ENCODE results near the gene MKKS.
A peak's percentile ranks its signal among the peaks of the same experiment; 100 is the strongest.

Gene MKKS

DNA sequence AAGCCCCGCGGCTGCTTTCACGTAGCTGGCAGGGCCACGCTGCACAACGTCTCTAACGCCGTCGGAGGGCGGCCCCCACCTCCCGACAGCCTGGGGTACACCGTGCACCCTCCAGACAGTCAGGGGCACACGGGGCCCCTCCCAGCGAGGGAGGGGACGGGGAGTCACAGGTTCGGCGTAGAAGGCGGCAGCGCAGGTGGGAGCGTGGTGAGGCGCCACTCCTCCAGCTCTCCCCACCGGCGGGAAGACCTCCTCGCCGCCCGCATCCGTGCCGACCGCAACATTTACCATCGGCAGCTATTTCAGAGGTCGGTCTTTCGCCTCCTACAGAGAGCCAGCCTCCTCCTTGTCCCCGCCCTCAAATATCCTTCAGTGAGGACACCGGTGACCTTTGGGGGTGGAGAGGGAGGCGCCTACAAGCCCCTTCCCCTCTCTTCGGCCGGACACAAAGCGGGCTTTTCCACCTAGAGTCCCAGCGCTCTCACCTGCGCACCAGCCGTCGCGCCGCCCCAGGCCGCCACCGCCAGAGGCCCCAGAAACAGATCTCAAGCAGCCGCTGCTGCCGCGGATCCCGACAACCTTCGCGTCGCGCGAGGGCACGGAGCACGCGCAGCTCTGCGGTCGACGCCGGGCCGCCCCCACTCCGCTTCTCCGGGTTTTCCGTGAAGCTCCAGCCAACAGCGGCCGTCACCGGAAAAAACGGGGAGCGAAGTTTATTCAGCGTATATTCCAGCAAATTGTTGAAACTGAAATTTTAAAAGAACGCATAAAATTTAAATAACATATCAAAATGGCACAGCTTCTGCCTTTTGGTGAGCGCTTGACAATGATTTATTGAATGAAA, at the start of gene MKKS:
TSS of gene MKKS (minus strand) at position 600 of the 844 bp plus-strand sequence. CDS start 20,708 bp downstream, outside the sequence.
- peak; percentile 44 for DNase-seq

DNA sequence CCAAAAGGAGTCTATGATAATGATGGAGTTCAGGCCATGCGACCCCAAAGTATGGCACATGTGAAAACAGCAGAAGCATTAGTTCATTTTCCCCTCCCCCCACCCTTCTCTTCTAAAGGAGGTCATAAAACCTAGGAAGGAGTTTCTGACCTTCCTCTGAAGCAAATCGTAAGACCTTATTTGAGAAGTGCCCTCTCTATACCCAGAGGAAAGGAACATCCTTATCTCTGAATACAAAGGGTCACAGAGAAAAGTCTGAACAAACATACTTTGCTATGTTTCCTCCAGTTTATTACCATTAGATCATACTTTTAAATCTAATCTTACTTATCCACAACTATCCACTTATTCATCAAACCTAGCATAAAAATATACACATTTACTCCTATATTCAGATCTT, 49.7 kb upstream of the MKKS start:
- no peak for DNase-seq

DNA sequence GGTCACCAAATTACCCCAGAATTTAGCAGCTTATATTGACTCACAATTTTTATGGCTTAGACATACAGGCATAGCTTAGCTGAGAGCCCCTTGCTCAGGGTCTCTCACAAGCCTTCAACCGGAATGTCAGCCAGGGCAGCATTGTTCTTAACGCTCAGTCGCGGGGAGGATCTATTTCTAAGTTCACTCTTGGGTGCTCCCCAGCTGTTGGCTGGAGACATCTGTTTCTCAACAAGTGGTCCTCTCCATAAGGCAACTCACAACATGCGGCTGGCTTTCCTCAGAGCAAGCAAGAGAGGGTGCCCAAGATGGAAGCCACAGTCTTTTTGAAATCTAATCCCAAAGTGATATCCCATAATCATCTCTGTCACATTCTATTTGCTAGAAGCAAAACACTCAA, 47.7 kb upstream of the MKKS start:
- DNase-seq, result no peak

DNA sequence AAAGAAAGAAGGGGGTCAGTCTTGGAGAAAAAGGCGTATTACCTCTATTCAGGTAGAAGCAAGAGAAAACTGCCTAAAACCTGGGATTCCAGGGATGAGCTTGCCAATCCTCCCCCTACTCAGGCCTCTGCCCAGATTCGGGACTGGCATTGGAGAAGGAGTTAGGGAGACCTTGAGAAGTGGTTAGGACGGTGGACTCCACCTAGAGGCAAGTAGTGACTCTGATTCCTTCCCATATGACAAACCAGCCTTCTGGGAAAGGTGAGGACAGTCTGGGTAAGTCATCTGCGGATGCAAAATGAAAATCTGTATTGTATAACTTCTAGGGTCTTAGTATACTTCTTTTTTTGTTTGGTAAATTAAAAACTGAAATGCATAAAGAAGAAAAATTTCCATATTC, 44.9 kb upstream of the MKKS start:
- no peak for DNase-seq

DNA sequence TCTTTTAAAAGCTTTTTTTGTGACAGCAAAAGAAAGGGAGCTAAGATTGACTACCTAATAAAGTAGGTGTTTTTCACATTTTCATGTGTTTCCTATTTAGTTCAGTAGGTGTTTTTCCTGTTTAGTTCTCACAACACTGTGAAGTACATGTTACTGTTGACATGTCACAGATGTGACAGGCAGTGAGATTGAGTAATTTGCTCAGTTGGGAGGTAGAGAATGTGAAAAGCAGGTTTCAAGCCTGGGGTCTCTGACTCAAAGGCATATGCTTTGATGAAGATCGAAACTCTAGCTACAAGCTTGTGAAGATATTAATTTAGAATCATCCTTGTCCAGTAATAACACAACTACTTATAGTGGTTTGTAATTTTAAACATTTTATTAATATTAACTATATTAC, 44.2 kb upstream of the MKKS start:
- no peak for DNase-seq

DNA sequence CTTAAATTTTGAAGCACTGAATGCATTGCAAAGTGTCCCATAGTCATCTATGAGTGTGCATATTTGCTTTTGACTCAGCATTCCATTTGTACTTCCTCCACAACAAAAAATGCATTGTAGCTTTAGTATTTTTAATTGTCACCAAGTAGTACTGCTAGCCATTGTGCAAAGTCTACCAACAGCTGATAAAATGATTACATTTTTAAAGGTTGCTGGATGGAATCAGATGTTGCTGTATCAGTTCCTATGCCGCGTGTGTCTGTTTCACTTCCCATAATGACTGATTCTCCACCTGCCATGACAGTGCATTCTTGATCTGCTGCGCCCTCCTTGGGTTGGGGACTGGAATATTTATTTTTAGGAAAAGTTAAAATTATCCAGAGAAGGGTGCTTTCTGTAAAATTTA, 42.3 kb upstream of the MKKS start:
- DNase-seq, result no peak

DNA sequence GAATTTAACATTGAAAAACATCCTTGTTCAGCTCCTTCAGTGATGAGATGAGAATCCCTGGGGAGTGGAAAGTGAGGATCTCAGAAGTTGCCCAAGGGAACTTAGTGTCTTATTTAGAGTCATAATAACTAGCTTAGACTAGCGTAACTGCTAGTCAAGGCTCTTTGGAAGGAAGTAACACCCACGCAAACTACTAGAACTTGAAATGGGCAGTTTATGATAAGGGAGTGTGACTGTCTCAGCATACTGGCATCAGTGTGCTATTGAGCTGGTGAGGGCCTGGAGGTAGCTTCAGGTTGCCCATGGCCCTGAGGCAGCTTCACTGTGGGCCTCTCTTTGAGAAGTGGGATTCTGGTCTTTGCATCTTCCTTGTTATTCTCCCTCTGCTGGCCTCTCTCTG, 41.2 kb upstream of the MKKS start:
- DNase-seq, result no peak

DNA sequence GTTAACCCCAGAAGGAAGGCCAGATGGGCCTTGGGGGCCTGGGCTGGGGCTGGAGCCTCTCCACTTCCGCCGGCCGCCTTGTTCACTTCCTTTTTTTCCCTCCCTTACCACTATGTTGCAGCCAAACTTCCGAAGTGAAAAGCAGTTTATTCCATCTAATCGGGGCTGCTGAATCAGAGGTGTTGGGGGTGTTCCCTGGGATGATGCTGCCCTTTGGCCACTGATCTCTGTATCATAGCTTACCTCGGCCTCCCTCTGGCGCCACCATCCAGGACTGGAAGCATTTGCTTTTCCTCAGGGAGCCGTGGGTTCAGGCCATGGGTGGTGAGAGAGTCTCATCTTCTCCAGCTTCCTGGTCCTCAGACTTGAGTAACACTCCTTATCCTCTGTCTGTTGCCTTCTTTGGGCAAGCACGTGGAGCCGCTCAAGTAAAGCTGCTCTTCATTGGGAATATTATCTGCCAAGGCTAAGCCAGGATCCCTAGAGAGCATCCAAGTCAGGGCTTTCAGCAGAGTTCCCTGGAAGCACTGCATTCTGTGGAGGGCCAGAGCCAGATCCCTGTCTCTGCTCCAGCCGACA, 40.7 kb upstream of the MKKS start:
- DNase-seq, result no peak

DNA sequence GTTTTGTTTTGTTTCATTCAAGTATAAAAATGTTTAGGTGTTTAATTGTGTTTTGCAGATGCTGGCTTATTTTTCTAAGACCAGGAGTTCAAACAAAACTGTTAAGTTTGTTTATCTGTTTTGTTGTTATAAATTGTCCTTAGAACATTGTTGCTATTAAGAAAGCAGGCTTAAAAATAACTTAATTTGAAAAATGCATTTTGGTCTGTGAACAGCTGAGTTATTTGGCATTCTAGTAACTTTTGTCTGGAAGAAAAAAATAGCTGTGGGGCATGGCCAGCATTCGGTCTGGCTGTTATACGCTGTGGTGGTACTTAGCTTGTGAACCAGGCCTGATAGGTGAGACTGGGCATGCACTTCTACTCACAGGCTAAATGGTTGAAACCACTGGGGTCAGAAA, 38.8 kb upstream of the MKKS start:
- DNase-seq, result no peak

DNA sequence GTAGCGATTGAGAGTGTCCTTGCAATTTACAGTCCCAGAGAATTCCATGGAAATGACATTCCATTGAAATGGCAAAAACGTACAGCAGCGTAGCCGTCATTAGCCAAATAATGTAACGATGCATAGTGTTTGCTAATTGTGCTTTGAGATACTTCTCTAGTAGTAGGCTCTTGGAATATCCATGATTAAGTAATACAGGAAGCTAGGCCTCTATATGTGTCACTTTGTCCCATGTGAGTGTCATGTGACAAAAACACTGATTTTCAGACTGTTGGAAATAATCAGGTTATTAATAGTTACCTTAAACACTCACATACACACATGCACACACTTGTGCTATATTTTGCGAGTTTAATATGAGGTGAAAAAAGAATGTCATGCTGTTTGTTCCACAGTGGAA, 36.3 kb upstream of the MKKS start:
- no peak for DNase-seq

DNA sequence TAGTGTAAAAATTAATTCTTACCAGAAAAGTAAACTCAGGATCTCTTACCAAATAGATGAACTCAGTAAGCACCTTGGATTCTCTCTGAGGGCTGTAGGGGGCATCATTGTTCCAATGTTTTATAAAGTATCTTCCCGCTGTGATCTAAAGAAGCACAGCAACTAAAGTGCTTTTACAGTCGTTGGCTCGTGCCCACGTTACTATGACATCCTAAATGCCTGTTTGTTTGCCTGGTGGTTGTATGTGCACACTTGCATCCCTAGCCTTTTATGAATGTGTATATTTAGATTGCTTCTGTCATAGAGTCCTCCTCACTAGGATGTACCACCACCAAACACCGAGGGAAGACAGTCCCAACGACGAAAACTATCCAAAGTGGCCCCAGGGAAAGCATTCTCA, 35.6 kb upstream of the MKKS start:
- peak; percentile 50 for DNase-seq

DNA sequence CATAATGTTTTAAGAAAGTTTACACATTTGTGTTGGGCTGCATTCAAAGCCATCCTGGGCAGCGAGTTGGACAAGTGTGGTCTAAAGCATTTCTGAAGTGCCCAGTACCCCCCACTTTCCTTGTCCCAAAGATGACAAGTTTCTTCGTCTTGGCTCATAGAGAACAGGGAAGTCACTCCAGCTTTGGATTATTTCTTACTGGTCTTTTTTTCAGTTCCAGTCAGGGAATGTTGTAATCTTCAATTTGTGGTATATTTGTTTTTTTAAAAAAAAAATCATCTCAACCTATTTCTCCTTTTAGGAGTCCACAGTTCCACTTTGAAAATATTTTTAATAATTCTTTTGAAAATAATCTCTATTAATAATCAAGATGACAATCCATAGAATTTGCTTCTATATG, 35.0 kb upstream of the MKKS start:
- no peak for DNase-seq

DNA sequence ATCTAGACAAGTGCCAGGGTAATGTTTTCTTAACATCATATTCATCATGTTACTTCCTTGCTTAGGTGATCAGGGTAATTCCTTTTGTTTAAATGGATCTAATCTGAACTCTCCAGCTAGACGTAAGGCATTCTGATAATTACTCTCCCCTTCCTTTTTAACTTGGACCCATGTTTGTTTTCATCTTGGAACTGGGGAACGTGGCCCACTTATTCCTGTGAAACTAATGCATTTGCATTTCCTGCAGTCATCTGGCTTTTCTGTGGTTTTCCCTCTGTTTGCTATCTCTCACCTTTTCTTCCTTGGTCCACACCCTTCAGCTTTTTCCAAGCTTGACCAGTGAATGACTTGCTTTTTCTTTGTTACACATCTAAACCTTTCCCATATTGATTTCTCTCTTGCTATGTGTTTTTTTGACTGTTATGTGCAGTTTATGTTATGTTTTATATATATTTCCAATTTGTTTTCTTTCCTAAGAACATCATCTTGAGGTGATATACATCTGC, 34.4 kb upstream of the MKKS start:
- no peak for DNase-seq

DNA sequence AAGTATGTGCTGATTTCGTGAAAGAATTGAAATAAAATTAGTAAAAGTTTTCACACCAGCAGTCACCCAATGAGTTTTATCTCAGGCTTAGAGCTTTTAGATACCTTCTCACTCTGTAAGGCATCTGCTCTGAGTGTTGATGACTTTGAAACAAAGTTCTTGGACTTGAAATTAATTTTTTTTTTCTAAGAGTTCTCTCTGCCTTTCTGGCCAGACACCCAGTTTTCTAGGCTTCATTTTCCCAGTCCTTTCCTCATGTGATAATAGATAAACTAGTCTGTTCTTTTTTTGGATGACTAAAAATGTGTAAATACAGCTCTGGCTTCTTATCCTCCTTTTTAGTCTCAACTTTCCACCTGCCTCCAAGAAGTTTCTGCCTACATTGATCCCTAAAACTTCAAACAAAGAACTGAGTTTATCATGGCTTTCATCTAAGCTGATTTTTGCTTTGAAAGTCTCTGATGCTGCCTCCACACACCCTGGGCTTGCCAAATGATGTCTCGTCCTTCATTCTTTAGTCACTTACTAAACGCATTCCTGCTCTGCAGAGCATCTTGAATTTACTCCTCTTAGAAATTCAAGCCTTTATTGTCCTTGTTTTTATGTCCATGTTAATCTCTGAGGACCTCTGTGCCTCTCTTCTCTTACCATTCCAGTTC, 33.8 kb upstream of the MKKS start:
- DNase-seq, result no peak

DNA sequence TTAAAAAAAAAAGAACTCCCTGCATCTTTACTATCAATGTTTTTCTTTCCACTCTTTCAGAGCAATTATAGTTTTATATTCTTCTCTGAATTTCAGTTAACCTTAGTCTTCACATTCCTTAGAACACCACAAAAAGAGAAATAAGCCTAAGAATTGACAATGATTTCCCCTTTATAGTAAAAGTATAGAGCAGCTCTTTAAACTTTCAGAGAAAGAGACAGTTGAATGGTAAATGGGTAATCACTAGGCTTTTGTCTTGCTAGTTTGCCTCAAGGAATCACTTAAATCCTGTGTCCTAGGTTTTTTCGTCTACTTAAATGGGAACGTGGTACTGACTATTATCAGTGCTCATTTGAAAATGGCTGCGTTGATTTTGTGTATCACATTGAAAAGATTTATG, 32.8 kb upstream of the MKKS start:
- no peak for DNase-seq

DNA sequence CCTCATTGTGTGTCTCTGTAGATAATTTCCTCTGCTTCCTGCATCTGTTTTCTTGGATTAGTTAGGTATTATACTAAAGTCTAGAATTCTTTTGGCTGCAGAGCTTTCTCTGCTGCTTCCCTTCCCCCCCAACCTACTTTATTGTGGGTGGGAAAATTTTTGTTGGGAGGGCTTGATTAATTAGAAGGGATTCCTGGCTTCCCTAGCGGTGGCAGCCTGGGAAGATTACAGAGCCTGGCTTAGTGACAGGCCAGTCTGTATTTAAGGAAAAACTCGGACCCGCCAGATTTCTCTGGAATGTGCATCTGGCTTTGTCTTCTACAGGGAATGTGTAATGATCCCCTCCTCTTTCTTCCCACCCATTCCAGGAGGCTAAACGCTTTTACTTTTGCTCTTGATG, 32.3 kb upstream of the MKKS start:
- DNase-seq, result no peak

DNA sequence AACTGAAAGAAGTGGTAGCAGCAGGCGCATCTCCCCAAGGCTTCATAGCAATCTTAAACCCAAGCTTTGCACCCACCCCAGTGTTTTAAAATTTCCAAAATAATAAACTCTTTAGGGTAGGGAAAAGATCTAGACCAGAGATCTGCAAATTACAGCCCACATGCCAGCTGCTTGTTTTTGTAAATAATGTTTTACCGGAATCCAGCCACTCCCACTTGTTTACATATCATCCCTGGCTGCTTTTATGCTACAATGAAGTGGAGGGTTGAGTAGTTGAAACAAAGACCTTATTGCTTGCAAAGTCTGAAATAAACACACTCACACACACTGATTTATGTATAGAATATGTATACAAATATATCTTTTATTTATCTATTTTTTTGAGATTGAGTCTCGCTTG, 31.1 kb upstream of the MKKS start:
- DNase-seq, result no peak

DNA sequence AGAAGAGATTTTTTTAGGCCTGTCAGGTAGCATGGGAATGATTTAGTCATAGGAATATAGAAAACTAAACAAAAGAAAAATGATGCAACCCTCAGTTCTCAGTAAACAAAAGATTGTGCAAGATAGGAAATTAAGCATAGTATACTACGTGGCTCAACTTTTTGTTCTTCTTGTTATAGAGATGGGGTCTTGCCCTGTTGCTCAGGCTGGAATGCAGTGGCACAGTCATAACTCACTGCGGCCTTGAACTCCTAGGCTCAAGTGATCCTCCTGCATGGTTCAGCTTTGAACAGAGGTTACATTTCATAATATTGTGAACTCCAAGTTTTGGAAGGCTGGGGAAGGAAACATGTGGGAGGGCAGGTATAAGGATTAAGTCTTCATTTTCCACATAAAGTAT, 29.6 kb upstream of the MKKS start:
- no peak for DNase-seq

DNA sequence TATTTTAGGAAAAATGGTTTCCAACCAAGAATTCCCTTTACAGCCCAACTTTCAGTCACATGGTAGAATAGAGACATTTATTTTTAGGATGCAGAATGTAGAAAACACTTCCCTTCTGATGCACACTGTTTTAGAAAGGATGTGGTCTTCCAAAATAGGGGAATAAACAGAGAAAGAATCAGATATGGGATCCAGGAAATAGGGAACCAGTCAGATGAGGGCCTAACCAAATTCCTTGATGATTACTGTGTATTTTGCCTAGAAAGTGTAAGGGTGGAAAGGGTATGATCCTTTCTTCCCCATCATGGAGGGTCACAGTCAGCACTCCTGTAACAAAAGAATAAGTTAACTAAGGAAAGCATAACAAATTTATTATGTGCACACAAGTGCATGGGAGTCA, 28.5 kb upstream of the MKKS start:
- no peak for DNase-seq

DNA sequence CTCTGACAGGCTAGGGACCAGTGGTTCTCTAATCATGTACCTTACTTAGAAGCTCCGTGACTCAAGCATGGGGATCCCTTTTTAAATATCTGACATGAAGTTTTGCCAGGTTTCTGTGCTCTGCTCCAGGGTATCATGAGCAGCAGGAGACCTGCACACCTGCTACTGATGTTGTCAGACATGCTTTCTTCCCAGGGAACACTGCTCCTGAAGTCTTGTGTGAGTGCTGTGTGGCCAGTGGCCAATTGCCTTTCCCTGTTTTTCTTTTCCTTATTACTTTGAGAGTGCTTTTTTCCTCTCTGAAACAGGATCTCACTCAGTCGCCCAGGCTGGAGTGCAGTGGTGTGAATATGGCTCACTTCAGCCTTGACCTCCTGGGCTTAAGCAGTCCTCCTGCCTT, 27.5 kb upstream of the MKKS start:
- no peak for DNase-seq

DNA sequence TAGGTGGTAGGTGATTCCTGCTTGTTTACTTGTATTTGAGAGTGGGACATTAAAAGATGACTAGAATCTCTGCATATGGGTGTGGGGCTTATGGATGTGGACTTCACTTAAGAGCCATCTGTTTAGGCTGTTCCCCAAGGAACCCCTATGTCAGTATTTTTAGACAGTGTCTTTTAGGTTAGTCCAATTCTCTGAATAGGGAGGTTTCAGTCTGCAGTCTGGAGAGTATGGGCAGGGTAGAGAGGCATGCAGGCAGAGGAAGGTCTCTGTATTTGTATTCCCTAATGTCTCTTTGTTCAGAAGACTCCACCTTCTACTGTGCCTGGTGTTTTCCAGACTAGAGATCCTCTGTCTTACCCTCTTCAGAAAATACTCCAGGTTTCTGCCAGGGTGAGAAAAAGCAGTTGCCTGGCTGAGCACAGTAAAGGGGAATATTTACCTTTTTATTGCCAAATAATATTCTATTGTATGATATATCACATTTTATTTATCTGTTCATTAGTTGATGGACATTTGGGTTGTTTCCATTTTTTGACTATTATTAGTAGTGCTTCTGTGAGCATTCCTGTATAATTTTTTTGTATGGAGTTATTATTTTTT, 20.2 kb upstream of the MKKS start:
- no peak for DNase-seq

DNA sequence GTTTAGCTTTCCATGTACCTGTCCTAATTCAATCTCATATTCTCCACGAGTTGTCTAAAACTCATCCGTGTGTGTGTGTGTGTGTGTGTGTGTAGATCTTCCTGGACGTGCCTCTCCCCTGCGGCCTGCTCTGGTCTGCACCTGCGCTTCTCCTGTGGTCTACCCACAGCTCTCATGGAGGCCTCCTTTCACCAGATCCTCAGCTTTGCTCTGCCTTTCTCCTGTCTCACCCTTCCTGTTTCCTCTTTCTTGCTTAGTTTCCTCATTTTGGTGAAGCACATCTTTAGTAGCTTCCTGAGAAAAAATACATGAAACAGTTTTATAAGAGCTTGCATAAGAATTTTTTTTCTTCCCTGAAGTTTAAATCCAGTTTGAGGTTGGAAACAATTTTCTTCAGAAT, 19.2 kb upstream of the MKKS start:
- DNase-seq, result no peak

DNA sequence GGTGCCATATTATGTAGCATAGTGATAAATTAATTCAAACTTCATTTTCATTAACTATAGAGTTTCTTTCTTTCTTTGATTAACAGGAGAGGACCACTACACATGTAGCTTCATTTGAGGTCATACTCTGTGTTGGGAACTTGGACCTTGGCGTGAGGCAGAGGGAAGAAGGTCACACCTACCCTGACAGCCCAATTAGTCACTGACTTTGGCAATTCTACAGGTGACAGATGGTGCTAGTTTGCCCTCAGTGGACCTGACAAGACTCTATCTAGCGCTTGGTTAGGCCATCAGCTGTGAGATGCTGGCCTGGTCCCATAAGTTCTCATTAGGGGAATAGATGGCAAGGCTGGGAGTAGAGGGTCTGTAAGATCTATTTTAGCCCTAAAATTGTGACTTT, 15.2 kb upstream of the MKKS start:
- DNase-seq, result no peak
